ENCODE data around the gene LTC4S.

GRCh38 chr5:179821298-179822058 lies 27.7 kb downstream of the LTC4S start:
- TF ChIP-seq SUZ12 (IDR thresholded peaks at IDR 0.05) (no peak), FOXM1 (IDR thresholded peaks at IDR 0.05; ENCODE audit: borderline replicate concordance) (no peak), LEF1 (IDR thresholded peaks at IDR 0.05; ENCODE audit: borderline replicate concordance) (no peak), PKNOX1 (IDR thresholded peaks at IDR 0.05) (no peak), SP1 (IDR thresholded peaks at IDR 0.05) (no peak), TARDBP (IDR thresholded peaks at IDR 0.05) (no peak)

All from HEK293T (cell line).